HG03135 (cell line): ENCODE results near the gene PSAPL1.
"Not testable (repeated sequence)": the region's sequence is repeated elsewhere in the genome, so short reads cannot be mapped to it uniquely, and the experiment has no call there.

Experiments used
- ATAC-seq: cut with Tn5 transposase; IDR thresholded peaks from one replicate; pipeline ENCODE4 v1.9.1; 2021; ENCODE audit warnings: mild to moderate bottlenecking, moderate library complexity; ENCODE audit not compliant: unreplicated experiment

PSAPL1 gene

GRCh38 chr4:7459471-7459870, 24.7 kb upstream of the PSAPL1 start:
- no peak for ATAC-seq

GRCh38 chr4:7458477-7458876, 23.7 kb upstream of the PSAPL1 start:
- no peak for ATAC-seq

GRCh38 chr4:7458066-7458425, 23.3 kb upstream of the PSAPL1 start:
- no peak for ATAC-seq

GRCh38 chr4:7457201-7458065, 22.7 kb upstream of the PSAPL1 start:
- ATAC-seq: no peak

- ATAC-seq: not testable (repeated sequence)
These were observed 18.1 kb upstream of the PSAPL1 start for GRCh38 chr4:7452802-7453201.

- ATAC-seq: no peak
These were observed 17.1 kb upstream of the PSAPL1 start for GRCh38 chr4:7451800-7452199.

- ATAC-seq: no peak
These were observed 16.7 kb upstream of the PSAPL1 start for GRCh38 chr4:7451434-7451789.

GRCh38 chr4:7450775-7451433, 16.2 kb upstream of the PSAPL1 start:
- no peak for ATAC-seq

GRCh38 chr4:7448036-7448435, 13.3 kb upstream of the PSAPL1 start:
- ATAC-seq: no peak

GRCh38 chr4:7447236-7447635, 12.5 kb upstream of the PSAPL1 start:
- no peak for ATAC-seq

- ATAC-seq: no peak
These were observed 10.0 kb upstream of the PSAPL1 start for GRCh38 chr4:7444731-7445130.

GRCh38 chr4:7444314-7444713, 9.6 kb upstream of the PSAPL1 start:
- ATAC-seq: no peak

- no peak for ATAC-seq
These were observed 7.9 kb upstream of the PSAPL1 start for GRCh38 chr4:7442574-7443162.

GRCh38 chr4:7441201-7441600, 6.5 kb upstream of the PSAPL1 start:
- no peak for ATAC-seq

- ATAC-seq: no peak
These were observed 5.0 kb upstream of the PSAPL1 start for GRCh38 chr4:7439699-7440098.

GRCh38 chr4:7436256-7436655, 1.5 kb upstream of the PSAPL1 start:
- no peak for ATAC-seq

GRCh38 chr4:7435471-7436061, 836 bp upstream of the PSAPL1 start:
- no peak for ATAC-seq

- ATAC-seq: no peak
These were observed 477 bp downstream of the PSAPL1 start for GRCh38 chr4:7434141-7434765.

- ATAC-seq: no peak
These were observed 1.2 kb downstream of the PSAPL1 start for GRCh38 chr4:7433376-7434140.

- no peak for ATAC-seq
These were observed 2.0 kb downstream of the PSAPL1 start for GRCh38 chr4:7432531-7433375.
